LHCN-M2 (cell line): ENCODE measurements around the gene RBP3. TPM values are rescaled to one million over a fixed set of nuclear protein-coding genes. Genes with fewer than 3 reads are reported as not detected.

ENCODE experiments used
- DNase-seq: peaks from one replicate; pipeline ENCODE4 v3.0.0-alpha.2; 2012; ENCODE audit warnings: low read depth
- total RNA-seq: library from RNA; depleted of rRNA; stranded (reverse); fragments of >200 nt; gene quantifications from 2 replicates; pipeline ENCODE4 v1.2.3, GENCODE V29; 2014

The RBP3 gene
- total RNA-seq, 1 experiment from 2014 or later = not detected

GRCh38 chr10:47357131-47357582 lies 9.0 kb downstream of the RBP3 start:
- DNase-seq = no peak

GRCh38 chr10:47357911-47358310 lies 9.7 kb downstream of the RBP3 start:
- no peak for DNase-seq

- no peak for DNase-seq
These were observed 10.3 kb downstream of the RBP3 start for GRCh38 chr10:47358457-47358856.

- DNase-seq = no peak
These were observed 10.9 kb downstream of the RBP3 start for GRCh38 chr10:47359101-47359500.

GRCh38 chr10:47359626-47360418 lies 11.7 kb downstream of the RBP3 start:
- DNase-seq = no peak

DNA sequence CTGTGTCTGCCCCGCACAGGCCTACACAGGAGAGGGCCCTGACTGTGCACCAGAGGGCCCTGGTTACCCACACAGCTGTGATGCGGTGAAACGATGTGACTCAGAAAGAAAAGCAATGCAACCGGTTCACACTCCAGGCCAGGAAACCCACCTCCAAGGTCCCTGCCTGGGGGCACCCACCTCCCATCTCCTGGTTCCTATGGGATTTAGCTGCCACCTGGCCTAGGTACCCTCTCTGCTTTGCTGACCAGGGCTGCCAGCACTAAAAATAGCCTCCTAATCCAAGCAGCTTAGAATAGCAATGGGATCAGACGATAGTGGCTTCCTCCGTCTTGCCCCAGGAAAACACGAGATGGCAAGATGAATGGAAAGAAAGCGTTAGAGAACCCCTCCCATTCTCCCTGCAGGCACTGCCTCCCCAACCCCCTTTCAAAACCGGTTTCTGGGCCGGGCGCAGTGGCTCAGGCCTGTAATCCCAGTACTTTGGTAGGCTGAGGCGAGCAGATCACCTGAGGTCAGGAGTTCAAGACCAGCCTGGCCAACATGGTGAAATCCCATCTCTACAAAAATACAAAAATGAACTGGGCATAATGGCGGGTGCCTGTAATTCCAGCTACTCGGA lies 12.4 kb downstream of the RBP3 start:
- no peak for DNase-seq

DNA sequence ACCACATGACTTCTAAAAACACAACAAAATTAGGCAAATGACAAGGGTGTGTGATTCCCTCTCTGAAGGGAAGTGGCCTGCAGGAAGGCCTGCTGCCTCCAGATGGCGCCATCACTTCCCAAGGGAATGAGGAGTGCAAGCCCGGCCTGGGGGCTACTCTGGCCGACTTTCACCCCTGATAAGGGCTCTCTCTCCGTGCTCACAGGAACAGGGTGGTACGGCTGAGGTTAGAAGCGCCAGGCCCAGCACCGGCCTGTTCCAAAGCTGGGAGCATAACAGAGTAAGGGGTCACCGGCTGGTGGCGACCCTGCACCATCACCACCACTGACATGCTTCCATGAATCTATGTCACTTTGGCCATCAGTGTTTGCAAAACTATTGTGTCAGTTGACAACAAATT lies 13.1 kb downstream of the RBP3 start:
- DNase-seq = peak; percentile 14

DNA sequence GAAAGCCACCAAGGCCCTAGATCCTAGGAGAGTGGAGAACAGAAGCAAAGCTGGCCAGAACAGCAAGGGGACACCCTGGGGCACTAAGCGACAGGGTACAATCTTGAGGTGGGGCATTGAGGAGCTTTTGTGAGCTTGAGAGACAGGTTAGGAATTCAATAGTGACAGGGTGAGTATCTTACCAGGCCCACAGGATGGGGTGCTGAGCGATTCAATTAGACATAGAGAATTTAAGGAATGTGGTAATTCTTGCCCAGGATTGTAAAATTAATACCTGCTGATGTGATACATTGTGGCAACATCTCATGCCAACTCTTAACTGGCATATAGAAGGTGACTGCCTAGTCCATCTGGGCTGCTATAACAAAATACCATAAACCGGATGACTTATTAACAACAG lies 14.0 kb downstream of the RBP3 start:
- no peak for DNase-seq

DNA sequence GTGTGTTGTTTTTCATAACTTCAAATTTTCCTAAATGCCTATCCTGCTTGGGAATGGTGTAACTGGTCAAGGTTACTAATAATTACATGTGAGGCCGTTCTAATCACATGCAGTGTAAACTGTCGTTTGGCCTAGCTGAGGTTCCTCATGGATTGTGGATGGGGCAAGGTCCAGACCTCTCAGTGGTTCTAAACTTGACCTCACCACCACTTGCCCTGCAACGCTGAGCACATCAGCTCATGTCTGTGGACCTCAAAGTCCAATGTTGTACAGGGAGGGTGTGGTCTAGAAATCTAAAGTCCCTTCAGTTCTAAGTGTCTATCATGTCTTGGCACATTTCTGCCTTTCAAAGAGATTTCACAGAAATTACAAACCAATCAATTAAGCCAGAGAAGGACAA lies 15.6 kb downstream of the RBP3 start:
- no peak for DNase-seq

DNA sequence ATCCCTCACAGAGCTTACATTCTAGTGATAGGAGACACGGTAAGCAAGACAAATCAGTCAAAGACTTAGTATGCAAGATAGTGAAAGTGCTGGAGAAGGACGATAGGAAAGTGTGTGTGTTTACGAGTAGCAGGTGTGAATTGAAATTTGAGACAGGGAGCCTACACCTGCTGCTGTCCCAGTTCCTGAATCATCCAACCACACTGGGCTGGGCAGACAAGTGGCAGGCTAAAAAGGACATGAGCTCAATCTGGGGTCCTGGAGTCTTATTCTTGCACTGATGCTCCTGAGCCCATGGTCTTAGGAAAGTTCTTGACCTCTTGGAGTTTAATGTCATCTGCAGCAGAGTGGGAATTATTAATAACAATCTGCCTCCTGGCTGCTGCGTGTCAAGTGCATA lies 16.2 kb downstream of the RBP3 start:
- peak; percentile 13 for DNase-seq

DNA sequence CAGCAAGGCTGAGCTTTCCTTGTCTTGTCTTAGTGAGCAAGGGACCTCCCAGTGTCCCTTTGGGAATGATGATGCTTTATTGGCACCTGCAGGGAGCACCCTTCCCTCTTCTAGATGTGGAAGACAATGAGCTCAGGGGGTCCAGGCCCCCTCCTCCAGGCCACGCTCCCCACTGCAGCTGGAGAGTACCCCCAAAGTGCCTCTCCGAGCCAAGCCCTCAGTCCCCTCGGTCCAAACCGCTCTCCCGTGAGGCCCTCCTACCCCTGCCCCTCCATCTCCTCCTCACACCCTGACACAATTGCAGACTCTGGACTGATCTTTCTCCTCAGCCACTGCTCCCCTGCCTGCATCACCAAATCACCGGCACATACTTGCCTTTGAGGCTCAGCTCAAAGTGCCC lies 16.7 kb downstream of the RBP3 start:
- DNase-seq = no peak

GRCh38 chr10:47365431-47366180 lies 17.4 kb downstream of the RBP3 start:
- no peak for DNase-seq

GRCh38 chr10:47366181-47366631 lies 18.0 kb downstream of the RBP3 start:
- no peak for DNase-seq

DNA sequence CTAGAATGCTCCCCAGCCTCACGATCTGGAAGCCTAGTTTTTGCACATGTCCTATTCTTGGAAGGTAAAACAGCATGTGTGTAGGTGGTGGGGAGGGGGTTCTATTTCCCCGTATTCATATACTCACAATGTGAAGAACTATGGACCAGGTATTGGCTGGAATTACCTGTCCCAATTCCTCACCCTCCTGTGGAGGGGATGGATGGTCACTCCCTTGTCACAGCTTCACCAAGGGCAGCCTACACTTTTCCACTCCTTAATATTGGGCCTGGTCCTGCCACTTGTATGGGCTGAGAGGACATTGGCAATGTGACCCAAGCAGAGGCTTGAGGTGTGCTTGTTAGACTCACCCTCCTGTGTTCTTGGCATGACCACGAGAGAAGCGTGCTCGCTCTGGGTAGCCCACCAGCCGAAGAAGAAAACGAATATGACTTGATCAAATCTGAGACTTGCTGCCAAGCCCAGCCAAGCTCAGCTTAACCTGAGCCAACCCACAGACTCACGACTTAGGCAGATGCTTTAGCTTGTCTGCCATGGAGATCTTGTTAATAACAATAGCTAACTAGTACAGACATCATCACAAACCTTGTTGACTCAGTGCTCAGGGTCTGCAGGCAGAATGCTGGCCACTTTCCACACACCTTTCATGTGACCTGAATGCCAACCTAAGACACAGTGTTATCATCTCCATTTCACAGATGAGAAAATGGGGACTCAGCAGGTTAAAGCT lies 18.7 kb downstream of the RBP3 start:
- DNase-seq = no peak

DNA sequence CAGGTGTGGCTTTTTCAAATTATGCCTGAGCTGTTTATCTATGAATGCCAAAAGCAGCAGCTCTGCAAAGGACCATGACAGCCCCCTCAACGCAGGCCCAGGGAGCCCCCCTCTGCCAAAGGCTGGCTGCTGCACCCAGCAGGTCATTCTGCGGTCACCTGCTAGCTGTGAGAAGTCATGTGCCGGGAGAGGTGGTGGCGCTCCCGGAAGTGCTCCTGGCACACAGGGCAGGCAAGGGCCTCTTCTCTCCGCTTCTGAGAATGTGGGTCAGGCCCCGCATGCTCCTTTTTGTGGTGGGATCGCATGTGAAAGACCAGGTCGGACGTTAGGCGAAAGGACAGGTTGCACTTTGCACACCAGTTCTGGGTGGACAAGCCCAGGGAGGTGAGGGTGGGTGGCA lies 19.5 kb downstream of the RBP3 start:
- DNase-seq = no peak

DNA sequence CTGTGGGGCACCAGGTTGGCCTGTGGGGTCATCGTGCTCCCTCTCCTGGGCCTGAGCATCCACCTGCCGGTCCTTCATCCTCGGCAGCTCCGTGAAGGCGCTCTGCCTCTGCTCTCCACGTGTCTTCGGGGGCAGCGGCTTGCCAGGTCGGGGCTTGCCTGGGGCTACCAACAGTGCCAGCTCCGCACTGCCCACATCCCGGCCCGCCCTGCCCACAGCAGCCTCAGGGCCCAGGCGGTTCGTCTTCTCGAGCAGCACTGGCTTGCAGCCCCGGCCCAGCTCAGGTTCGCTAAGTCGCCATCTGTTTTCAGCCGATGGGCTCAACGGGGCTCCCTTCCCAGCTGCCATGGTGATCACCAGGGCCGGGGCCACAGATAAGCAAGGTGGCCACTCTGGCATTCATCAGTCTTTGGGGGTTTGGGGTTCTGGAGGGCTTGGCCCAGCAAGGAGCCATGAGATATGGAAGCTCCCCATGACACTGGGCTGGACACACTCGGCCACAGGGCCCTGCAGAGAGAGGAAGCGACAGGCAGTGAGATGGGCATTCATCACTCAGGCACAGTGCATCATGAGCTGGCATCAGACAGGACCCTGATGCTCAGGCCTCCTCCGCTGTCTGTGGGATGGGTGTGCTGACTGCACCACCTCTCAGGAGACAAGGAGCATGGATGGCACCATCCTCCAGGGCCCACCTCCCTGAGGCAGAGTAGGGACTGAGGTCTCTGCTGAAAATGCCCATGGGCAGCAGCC lies 20.4 kb downstream of the RBP3 start:
- no peak for DNase-seq

- no peak for DNase-seq
These were observed 21.2 kb downstream of the RBP3 start for GRCh38 chr10:47369251-47369894.

DNA sequence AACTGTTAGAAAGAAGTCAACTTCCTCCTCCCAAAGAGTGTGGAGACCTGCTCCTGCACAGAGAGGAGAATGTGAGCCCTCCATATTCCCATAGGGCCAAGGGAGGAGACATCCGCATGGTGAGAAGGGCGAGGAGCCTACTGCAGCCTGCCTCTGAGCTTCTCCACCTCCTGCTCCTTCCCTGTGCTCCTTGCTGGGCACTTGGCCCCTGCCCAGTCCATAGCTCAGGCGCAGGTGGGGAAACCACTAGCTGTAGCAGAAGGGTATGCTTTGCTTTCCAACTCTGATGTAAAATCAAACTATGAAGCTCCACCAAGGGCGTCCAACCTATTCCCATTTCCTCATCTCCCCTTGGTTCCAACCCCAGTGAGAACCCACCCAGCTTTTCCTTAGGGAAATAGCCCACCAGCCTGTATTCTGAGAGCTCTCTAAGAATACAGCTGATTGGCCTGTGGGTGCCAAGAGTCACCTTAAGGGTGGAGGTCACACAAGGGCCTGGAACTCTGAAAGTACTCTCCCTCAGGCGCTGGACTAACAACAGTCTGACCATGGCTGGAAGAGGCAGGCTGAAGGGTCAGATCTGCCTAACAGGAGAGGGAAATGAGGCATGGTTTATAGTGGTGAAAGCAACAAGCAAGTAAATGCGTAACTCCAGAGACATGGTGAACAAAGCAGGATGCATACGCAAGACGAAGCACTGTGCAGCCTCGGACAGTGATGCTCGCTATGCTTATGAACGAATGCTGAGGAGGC lies 22.0 kb downstream of the RBP3 start:
- no peak for DNase-seq

DNA sequence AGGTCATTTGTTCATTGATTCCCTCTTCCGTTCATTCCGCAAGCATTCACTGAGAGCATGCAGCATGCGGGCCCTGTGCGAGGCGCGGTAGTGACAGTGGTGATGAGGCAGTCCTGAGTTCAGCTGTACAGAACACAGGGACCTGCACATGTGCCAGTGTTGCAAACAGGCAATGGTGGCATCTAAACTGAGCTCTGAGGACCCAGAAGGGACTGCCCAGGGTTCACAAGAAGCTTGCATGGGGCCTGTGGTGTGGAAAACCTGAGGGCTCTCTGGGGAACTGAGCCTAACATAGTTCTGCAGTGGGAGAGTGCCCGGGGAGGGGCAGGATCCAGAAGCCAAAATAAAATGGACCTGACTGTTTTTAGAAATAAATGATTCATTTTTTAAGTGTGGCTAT lies 22.7 kb downstream of the RBP3 start:
- no peak for DNase-seq
